BLaER1 treated with 17β-estradiol and CSF1 and Interleukin-3, amounts not matched to agents 10 nM and 100 nM (cell line): ENCODE results near the gene PCDH18.

Experiments
- H3K27ac ChIP-seq, 11 experiments: shearing (Covaris generic); formaldehyde crosslinking; 2 replicates each; pipeline ENCODE4 v1.8.1; 2022
- H3K27me3 ChIP-seq, 11 experiments: shearing (Covaris generic); formaldehyde crosslinking; 2 replicates each; pipeline ENCODE4 v1.8.1; 2022
- H3K36me3 ChIP-seq, 11 experiments: shearing (Covaris generic); formaldehyde crosslinking; 2 replicates each; pipeline ENCODE4 v1.8.1; 2022
- H3K4me1 ChIP-seq, 10 experiments: shearing (Covaris generic); formaldehyde crosslinking; 2 replicates each; pipeline ENCODE4 v1.8.1; 2022
- H3K4me2 ChIP-seq, 11 experiments: shearing (Covaris generic); formaldehyde crosslinking; 2 replicates each; pipeline ENCODE4 v1.8.1; 2022
- H3K4me3 ChIP-seq, 10 experiments: shearing (Covaris generic); formaldehyde crosslinking; 2 replicates each; pipeline ENCODE4 v1.8.1; 2022
- H3K9ac ChIP-seq, 11 experiments: shearing (Covaris generic); formaldehyde crosslinking; 2 replicates each; pipeline ENCODE4 v1.8.1; 2022
- H3K9me3 ChIP-seq, 11 experiments: shearing (Covaris generic); formaldehyde crosslinking; replicated peaks in 1 of 11; 2 replicates each; pipeline ENCODE4 v1.8.1; 2022
- H4K20me1 ChIP-seq, 11 experiments: shearing (Covaris generic); formaldehyde crosslinking; 2 replicates each; pipeline ENCODE4 v1.8.1; 2022
- Cebpa-rat ChIP-seq, 11 experiments: shearing (Covaris generic); IDR thresholded peaks; 2 replicates each; pipeline ENCODE4 v1.8.1; 2022

The PCDH18 gene, protein sequence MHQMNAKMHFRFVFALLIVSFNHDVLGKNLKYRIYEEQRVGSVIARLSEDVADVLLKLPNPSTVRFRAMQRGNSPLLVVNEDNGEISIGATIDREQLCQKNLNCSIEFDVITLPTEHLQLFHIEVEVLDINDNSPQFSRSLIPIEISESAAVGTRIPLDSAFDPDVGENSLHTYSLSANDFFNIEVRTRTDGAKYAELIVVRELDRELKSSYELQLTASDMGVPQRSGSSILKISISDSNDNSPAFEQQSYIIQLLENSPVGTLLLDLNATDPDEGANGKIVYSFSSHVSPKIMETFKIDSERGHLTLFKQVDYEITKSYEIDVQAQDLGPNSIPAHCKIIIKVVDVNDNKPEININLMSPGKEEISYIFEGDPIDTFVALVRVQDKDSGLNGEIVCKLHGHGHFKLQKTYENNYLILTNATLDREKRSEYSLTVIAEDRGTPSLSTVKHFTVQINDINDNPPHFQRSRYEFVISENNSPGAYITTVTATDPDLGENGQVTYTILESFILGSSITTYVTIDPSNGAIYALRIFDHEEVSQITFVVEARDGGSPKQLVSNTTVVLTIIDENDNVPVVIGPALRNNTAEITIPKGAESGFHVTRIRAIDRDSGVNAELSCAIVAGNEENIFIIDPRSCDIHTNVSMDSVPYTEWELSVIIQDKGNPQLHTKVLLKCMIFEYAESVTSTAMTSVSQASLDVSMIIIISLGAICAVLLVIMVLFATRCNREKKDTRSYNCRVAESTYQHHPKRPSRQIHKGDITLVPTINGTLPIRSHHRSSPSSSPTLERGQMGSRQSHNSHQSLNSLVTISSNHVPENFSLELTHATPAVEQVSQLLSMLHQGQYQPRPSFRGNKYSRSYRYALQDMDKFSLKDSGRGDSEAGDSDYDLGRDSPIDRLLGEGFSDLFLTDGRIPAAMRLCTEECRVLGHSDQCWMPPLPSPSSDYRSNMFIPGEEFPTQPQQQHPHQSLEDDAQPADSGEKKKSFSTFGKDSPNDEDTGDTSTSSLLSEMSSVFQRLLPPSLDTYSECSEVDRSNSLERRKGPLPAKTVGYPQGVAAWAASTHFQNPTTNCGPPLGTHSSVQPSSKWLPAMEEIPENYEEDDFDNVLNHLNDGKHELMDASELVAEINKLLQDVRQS

DNA sequence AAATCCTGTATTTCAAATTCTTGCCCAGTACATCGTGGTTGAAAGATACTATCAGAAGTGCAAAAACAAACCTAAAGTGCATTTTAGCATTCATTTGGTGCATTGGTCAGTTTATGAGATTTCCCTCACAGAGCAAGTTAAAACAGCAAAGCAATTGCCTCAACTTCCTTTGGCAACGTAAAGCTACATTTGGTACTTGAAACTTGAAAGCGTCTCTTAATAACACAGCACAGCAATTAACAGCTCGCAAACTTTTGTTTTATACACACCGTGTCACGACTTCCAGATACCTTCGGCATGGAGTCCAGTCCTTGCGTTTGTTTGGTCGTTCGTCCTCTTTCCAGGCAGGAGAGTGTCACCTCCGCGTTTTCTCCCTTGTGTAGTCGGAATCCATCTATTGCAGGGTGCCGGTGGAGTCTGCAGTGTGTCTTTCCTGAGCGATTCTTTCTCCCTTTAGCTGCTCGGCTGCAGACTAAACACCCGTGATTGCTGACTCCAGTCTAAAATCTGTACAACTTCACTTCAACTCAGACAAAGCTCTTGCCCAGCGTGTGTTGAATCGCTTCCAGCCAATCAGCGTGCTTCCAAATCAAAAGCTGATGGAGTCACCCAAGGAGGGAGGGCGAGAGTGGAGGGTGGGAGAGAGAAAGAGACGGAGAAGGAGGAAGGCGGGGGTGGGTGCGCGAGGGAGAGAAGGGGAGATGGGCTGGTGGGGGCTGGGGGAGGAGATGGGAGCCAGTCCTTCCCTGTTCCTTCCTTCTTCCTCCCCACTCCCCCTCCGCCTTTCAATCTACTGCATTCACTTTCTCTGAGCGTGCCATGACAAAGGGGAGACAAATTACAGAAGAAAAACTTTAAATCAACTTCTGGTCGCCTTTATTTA is at the start of gene PCDH18:
PCDH18 (minus strand) TSS at position 509 of the 883 bp plus-strand sequence; CDS start at position 103, 406 bp downstream.
- H3K4me3 ChIP-seq = peak within 1 kb of the TSS; percentile 66 to 81 (median 71)

DNA sequence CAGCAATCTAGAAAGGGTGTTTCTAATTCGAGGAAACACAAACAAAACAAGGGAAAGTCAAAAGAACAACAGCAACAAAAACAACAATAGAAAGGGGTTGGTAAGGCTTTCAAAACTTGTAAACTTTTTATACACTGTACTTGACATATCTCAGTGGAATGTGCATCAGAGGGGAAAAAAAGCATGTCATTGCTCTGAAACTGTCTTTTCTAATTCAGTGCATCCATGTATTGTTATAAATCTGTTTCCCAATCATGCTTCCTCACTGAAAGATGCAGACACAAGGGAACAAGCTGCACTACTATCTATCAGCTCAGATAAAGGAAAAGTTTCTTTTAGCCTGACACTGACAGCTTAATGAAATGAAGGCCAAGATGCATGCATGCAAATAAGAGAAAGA is 44.2 kb upstream of the PCDH18 start:
- no peak for TF ChIP-seq Cebpa-rat (IDR thresholded peaks at IDR 0.05)
- Histone ChIP-seq H3K4me3 (peak overlapping the region in 2 of 10 experiments; percentile 4 to 16; a peak in 1 of 20 replicates), H4K20me1 (no peaks in the 10 kb centered on the region), H3K36me3 (no peaks in the 10 kb centered on the region), H3K27me3 (no peaks in the 10 kb centered on the region), H3K4me2 (peak overlapping the region; percentile 27 to 72 (median 64); a peak in 21 of 22 replicates), H3K27ac (peak overlapping the region in 10 of 11 experiments; percentile 7 to 75 (median 48); a peak in 18 of 22 replicates), H3K9me3 (peaks cover 3 to 23% (median 7%) of the 10 kb centered on the region in 11 experiments; a peak in 12 of 22 replicates), H3K9ac (peak overlapping the region in 6 of 11 experiments; percentile 11 to 66 (median 44); a peak in 7 of 22 replicates), H3K4me1 (peaks cover 22 to 42% (median 28%) of the 10 kb centered on the region in 10 experiments)

More for the DNA sequence above, at the start of gene PCDH18:
- H3K27ac ChIP-seq = peak within 1 kb of the TSS; percentile 72 to 86 (median 83)
- H3K27me3 ChIP-seq = no peaks in the 10 kb centered on the region
- peak within 1 kb of the TSS; percentile 78 to 93 (median 88) for H3K4me2 ChIP-seq
- TF ChIP-seq Cebpa-rat (IDR thresholded peaks at IDR 0.05) = no peak
- H4K20me1 ChIP-seq = peaks cover 0 to 3% (median 0%) of the 10 kb centered on the region in 11 experiments; a peak in 1 of 22 replicates
- H3K9me3 ChIP-seq = peaks cover 0 to 21% (median 13%) of the 10 kb centered on the region in 11 experiments; a peak in 12 of 22 replicates
- peaks cover 19 to 34% (median 29%) of the 10 kb centered on the region in 11 experiments for H3K36me3 ChIP-seq
- peaks cover 40 to 59% (median 56%) of the 10 kb centered on the region in 10 experiments for H3K4me1 ChIP-seq
- H3K9ac ChIP-seq = peak within 1 kb of the TSS; percentile 77 to 86 (median 81)

DNA sequence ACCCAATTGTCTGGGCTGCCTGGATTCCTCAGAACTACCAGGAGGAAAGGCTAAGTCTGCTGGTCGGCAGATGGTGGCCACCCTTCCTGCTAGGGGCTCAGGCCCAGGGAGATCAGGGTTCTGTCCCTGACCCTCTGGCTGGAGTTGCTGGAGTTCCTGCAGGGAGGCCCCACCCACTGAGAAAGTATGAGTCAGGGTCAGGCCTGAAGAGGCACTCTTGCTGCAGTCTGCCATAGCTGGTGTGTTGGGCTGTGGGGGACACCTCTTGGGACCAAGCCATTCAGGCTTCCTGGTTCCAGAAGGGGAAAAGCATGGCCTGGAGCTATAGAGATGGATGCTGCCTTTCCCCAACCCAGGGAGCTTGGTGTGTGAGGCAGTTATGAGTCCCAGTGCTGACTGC is 40.4 kb upstream of the PCDH18 start:
- TF ChIP-seq Cebpa-rat (IDR thresholded peaks at IDR 0.05) = no peak
- Histone ChIP-seq H3K27me3 (no peaks in the 10 kb centered on the region), H3K9ac (no peak overlapping the region), H3K4me2 (peak overlapping the region in 3 of 11 experiments; percentile 10 to 40 (median 11); a peak in 3 of 22 replicates), H3K27ac (no peak overlapping the region), H4K20me1 (no peaks in the 10 kb centered on the region), H3K4me3 (no peak overlapping the region), H3K9me3 (peaks cover 0 to 19% (median 0%) of the 10 kb centered on the region in 11 experiments; a peak in 6 of 22 replicates), H3K36me3 (no peaks in the 10 kb centered on the region), H3K4me1 (peaks cover 19 to 35% (median 25%) of the 10 kb centered on the region in 10 experiments)

DNA sequence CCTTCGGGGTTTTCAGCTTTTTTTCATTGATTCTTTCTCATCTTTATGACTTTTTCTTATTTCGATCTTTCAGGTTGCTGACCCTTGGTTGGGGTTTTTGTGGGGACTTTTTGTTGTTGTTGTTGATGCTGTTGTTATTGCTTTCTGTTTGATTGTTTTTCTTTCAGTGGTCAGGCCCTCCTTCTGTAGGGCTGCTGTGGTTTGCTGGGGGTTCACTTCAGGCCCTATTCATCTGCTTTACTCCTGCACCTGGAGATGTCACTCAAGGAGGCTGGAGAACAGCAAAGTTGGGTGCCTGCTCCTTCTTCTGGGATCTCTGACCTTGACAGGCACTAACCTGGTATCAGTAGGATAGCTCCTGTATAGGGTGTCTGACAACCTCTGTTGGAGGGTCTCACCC is 39.9 kb upstream of the PCDH18 start:
- Histone ChIP-seq H3K4me2 (no peak overlapping the region; a peak in 1 of 22 replicates), H3K4me1 (peaks cover 14 to 31% (median 20%) of the 10 kb centered on the region in 10 experiments), H3K4me3 (no peak overlapping the region), H3K27me3 (no peaks in the 10 kb centered on the region), H3K9me3 (peaks cover 0 to 19% (median 0%) of the 10 kb centered on the region in 11 experiments; a peak in 5 of 22 replicates), H3K36me3 (no peaks in the 10 kb centered on the region), H3K9ac (no peak overlapping the region), H3K27ac (no peak overlapping the region), H4K20me1 (no peaks in the 10 kb centered on the region)
- no peak for TF ChIP-seq Cebpa-rat (IDR thresholded peaks at IDR 0.05)

DNA sequence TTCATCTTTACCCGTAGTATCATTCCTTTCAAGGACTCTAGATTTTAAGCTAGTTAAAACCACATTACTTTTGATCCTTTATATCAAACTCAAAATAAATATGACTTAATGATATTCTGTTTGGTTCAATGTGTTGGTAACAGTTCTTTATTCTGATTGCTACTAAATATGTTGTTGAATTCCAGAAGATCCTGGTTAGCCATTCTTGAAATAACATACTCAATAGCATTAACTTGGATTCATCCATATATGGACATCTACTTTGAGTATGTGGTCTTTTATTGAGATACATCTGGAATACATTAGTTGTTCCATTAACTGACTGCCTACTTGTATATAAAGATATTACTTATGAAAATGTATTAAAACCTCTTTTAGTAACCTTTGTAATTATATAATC is 27.5 kb upstream of the PCDH18 start:
- H3K9me3 ChIP-seq = no peaks in the 10 kb centered on the region
- H4K20me1 ChIP-seq = no peaks in the 10 kb centered on the region
- H3K4me3 ChIP-seq = no peak overlapping the region
- H3K27ac ChIP-seq = no peak overlapping the region
- H3K27me3 ChIP-seq = no peaks in the 10 kb centered on the region
- no peak overlapping the region for H3K9ac ChIP-seq
- no peak for TF ChIP-seq Cebpa-rat (IDR thresholded peaks at IDR 0.05)
- no peak overlapping the region for H3K4me2 ChIP-seq
- H3K4me1 ChIP-seq = peaks cover 0 to 5% (median 0%) of the 10 kb centered on the region in 10 experiments; a peak in 4 of 20 replicates
- no peaks in the 10 kb centered on the region for H3K36me3 ChIP-seq

DNA sequence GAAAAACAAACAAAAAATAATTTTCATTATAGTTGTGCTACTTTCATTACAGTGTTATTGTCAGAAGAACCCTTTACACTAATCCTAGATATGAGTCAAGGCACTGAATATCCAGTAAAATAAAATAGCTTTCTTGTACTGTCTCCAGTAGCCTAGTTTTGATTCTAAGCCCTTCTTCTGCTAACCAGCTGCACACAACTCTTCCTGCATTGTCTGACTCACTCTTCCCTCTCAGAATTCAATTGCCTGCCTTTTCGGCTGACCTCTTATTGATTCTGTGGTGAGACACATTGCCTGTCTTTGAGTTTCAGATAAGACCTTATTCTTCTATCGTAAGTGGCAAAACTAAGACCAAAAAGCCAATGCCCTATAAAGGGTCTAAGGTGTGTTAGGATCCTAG is 26.7 kb upstream of the PCDH18 start:
- Histone ChIP-seq H3K27me3 (no peaks in the 10 kb centered on the region), H3K36me3 (no peaks in the 10 kb centered on the region), H3K4me2 (no peak overlapping the region), H3K4me3 (no peak overlapping the region), H3K4me1 (peaks cover 0 to 5% (median 0%) of the 10 kb centered on the region in 10 experiments; a peak in 4 of 20 replicates), H3K9me3 (no peaks in the 10 kb centered on the region), H4K20me1 (no peaks in the 10 kb centered on the region), H3K27ac (no peak overlapping the region), H3K9ac (no peak overlapping the region)
- TF ChIP-seq Cebpa-rat (IDR thresholded peaks at IDR 0.05) = no peak

DNA sequence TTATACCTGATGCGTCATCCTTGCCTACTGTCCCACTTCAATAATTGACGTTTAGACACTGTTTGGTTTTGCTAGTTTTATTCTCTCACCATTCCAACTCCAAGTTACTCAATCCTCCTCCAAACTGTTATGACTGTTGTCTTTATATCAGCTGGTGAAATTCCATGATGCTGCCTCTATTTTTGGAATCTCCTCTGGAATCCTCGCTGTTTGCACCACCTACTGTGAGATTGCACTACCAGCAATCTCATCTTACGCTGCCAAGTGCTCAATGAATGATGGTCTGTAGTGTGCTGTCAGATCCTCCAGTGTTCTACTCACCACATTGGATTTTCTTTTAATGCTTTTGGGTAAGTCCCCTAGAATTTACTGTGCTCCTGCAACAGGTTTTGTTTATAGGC is 13.2 kb upstream of the PCDH18 start:
- Histone ChIP-seq H3K4me2 (no peak overlapping the region), H3K9me3 (0 out of 22 replicates have a peak, but pooled peaks cover 0 to under 1% (median 0%) of the 10 kb centered on the region in 11 experiments), H3K36me3 (no peaks in the 10 kb centered on the region), H3K9ac (no peak overlapping the region), H3K27ac (no peak overlapping the region), H3K27me3 (no peaks in the 10 kb centered on the region), H4K20me1 (no peaks in the 10 kb centered on the region), H3K4me3 (no peak overlapping the region), H3K4me1 (no peaks in the 10 kb centered on the region)
- TF ChIP-seq Cebpa-rat (IDR thresholded peaks at IDR 0.05) = no peak

DNA sequence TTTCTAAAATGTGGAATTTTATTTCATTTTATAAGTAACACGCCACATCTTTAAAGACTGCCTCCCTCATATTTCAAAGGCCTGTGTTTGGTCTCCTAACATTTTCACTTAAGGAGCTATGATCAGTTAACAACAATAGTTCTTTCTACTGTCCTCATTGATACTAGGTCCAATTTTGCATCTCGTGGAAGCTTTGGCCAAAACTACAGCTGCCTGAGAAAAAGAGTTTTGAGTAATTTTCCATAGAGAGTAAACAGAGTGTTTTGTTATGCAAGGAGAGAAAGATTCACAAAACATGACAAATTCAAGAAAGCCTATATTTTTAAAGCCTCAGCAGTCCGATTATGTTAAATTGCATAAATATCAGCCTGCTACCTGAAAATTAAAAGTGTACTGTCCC is 11.4 kb upstream of the PCDH18 start:
- Histone ChIP-seq H3K27ac (no peak overlapping the region), H3K9ac (no peak overlapping the region), H3K4me1 (no peaks in the 10 kb centered on the region), H4K20me1 (no peaks in the 10 kb centered on the region), H3K4me3 (no peak overlapping the region), H3K27me3 (no peaks in the 10 kb centered on the region), H3K36me3 (no peaks in the 10 kb centered on the region), H3K9me3 (0 out of 22 replicates have a peak, but pooled peaks cover 0 to 4% (median 0%) of the 10 kb centered on the region in 11 experiments), H3K4me2 (no peak overlapping the region)
- TF ChIP-seq Cebpa-rat (IDR thresholded peaks at IDR 0.05) = no peak
